ENCODE measurements around the gene PPP2R3B.

Gene PPP2R3B

DNA sequence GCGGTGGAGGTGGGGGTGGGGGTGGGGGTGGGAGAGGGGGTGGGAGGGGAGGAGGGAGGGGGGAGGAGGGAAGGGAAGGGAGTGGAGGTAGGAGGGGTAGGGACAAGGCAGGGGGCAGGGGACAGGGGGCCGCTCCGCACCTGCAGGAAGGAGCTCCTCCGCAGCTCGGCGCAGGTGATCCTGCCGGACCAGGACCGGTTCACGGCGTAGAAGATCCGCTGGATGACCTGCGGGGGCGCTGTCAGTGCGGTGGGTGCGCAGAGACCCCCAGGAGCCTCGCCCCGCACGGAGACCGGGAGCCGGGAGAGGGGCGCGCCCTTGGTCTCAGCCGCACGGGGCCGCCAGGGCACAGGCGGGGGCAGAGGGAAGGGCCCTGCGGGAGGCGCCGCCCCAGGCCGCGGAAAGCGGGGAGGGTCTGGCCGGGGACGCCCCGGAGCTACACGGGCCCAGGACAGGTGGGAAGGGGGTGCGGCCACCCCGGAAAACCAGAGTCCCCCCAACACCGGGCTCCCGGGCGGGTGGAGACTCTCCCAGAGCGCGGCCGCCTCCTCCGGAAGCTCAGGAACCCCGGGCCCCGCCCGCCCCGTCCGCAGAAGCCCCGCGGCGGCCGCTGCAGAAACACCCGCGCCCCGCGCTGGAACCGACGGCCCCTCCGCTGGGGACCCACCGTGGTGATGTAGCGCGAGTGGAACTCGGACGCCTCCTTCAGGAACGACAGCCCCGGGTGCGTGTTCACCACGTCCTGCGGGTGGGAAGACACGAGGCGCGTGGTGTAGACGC lies 40.5 kb downstream of the PPP2R3B start:
- DNase-seq (ENCODE audit: extremely low spot score), result no peak

DNA sequence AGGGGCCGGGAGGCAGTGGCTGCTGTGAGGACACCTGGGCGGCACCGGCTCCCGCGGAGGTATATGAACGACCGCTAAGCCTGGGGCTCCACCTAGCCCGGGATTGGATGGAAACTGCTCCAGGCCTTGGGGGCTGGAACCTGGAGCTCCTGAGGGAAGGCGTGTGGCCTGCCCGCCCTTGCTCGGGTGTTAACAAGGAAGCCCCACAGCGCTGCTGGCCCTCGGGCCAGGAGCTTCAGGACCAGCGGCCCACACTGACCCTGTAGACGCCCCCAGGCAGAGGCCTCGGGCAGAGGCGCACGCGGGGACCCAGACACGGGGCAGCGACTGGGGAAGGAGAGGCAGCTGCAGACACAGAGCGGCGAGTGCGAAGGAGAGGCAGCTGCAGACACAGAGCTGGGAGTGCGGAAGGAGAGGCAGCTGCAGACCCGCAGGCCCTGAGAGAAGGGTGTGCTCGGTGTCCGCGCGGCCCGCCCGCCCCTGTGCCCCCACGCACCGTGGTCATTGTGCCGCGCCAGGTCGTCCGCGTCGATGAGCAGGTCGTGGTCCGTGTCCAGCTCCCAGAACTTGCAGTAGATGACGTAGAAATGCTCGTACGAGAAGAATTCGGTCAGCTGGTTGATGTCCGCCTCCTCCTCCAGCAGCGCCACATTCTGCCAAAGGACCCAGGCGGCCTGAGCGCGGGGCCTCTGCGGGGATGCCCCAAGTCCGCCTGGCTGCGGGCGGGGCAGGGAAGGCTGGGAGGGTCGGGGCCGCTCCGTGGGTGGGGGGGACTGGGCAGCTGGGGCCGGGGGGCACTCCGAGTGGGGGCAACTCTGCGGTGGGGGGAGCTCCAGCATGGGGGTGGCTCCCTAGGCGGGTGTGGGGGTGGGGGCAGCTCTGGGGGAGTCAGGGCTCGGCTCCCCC lies 41.4 kb downstream of the PPP2R3B start:
- CTCF ChIA-PET, result no interaction called here
- POLR2A ChIA-PET, result no interaction called here
- TF ChIP-seq HDGF (IDR thresholded peaks at IDR 0.05; ENCODE audit: borderline replicate concordance) (no peak), BHLHE40 (IDR thresholded peaks at IDR 0.05; ENCODE audit: borderline replicate concordance) (no peak), L3MBTL2 (conservative IDR thresholded peaks at IDR 0.05) (no peak), ZNF384 (IDR thresholded peaks at IDR 0.05) (no peak), FOXA1 (IDR thresholded peaks at IDR 0.05) (no peak), SP1 (IDR thresholded peaks at IDR 0.05) (no peak), FOXK2 (IDR thresholded peaks at IDR 0.05) (no peak), LEF1 (IDR thresholded peaks at IDR 0.05; ENCODE audit: borderline replicate concordance) (no peak), TARDBP (IDR thresholded peaks at IDR 0.05) (no peak), SUZ12 (IDR thresholded peaks at IDR 0.05) (no peak), FOXM1 (IDR thresholded peaks at IDR 0.05; ENCODE audit: borderline replicate concordance) (no peak), ARNT (IDR thresholded peaks at IDR 0.05) (no peak), CTBP1 (IDR thresholded peaks at IDR 0.05; ENCODE audit: borderline replicate concordance) (no peak), ELF4 (IDR thresholded peaks at IDR 0.05) (no peak), NFRKB (IDR thresholded peaks at IDR 0.05) (no peak)
- TF ChIP-seq, protein P1, sequence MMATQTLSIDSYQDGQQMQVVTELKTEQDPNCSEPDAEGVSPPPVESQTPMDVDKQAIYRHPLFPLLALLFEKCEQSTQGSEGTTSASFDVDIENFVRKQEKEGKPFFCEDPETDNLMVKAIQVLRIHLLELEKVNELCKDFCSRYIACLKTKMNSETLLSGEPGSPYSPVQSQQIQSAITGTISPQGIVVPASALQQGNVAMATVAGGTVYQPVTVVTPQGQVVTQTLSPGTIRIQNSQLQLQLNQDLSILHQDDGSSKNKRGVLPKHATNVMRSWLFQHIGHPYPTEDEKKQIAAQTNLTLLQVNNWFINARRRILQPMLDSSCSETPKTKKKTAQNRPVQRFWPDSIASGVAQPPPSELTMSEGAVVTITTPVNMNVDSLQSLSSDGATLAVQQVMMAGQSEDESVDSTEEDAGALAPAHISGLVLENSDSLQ (IDR thresholded peaks at IDR 0.05), result no peak
- no peak for DNase-seq (ENCODE audit: extremely low spot score)

More for the DNA sequence above, 40.5 kb downstream of the PPP2R3B start:
- TF ChIP-seq ELF4 (IDR thresholded peaks at IDR 0.05) (no peak), ARNT (IDR thresholded peaks at IDR 0.05) (no peak), ZNF384 (IDR thresholded peaks at IDR 0.05) (no peak)
- ChIA-PET CTCF (no interaction called here), POLR2A (no interaction called here)

DNA sequence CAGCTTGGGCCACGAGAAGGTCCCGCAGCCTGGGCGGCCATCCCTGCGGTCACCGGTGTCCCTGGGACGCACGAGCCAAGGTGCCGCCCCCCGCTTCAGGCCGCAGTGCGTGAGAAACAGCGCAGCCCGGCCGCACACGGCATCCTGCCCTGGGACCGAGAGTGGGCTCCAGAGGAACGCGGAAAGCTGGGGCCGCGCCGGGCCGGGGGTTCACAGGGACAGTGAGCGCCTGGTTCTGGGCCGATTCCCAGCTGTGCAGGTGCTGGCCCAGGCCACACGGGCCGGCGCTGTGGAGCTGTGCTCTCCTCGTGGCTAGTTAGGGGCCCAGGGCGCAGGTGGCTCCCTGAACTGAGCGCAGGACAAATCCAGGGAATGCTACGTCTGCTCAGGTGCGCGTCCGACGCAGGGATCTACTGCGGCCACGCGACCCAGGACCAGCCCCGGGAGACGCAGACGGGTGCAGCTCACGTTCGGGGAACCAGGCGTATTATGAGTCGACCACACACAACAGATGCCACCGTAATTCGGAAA lies 42.3 kb downstream of the PPP2R3B start:
- DNase-seq (ENCODE audit: extremely low spot score), result no peak
- TF ChIP-seq SP1 (IDR thresholded peaks at IDR 0.05) (no peak), HDGF (IDR thresholded peaks at IDR 0.05; ENCODE audit: borderline replicate concordance) (no peak), NFRKB (IDR thresholded peaks at IDR 0.05) (no peak), SUZ12 (IDR thresholded peaks at IDR 0.05) (no peak), ELF4 (IDR thresholded peaks at IDR 0.05) (no peak), L3MBTL2 (conservative IDR thresholded peaks at IDR 0.05) (no peak)
- CTCF ChIA-PET, result no interaction called here
- POLR2A ChIA-PET, result no interaction called here

DNA sequence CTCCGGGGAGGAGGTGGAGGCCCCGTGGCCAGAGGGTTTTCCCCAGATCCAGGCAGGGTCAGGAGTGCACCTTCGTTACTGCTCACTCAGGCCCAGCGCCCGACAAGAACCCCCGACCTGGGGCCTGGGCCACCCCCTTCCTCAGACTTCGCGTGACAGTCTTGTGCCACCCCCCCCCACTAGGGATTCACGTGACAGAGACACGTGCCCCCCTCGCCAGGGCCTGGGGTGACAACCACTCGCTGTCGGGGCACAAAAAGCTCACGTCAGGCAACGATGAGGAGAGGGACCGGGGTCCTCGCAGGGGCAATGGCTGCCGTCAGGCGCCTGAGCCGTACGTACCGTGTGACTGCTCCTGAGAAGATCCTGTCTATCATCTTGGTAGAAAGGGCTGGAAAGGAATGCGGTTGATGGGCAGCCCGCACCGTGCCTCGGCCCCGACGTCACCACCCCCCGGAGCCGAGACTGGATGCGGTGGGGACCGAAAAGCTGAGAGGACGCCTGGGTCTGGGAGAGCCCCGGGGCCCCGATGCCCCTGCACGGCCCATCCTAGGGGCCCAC lies 45.1 kb downstream of the PPP2R3B start:
- POLR2A ChIA-PET, result no interaction called here
- TF ChIP-seq FOXA1 (IDR thresholded peaks at IDR 0.05) (no peak), FOXK2 (IDR thresholded peaks at IDR 0.05) (no peak), NFRKB (IDR thresholded peaks at IDR 0.05) (no peak), LEF1 (IDR thresholded peaks at IDR 0.05; ENCODE audit: borderline replicate concordance) (no peak)
- CTCF ChIA-PET, result no interaction called here
- no peak for DNase-seq (ENCODE audit: extremely low spot score)

DNA sequence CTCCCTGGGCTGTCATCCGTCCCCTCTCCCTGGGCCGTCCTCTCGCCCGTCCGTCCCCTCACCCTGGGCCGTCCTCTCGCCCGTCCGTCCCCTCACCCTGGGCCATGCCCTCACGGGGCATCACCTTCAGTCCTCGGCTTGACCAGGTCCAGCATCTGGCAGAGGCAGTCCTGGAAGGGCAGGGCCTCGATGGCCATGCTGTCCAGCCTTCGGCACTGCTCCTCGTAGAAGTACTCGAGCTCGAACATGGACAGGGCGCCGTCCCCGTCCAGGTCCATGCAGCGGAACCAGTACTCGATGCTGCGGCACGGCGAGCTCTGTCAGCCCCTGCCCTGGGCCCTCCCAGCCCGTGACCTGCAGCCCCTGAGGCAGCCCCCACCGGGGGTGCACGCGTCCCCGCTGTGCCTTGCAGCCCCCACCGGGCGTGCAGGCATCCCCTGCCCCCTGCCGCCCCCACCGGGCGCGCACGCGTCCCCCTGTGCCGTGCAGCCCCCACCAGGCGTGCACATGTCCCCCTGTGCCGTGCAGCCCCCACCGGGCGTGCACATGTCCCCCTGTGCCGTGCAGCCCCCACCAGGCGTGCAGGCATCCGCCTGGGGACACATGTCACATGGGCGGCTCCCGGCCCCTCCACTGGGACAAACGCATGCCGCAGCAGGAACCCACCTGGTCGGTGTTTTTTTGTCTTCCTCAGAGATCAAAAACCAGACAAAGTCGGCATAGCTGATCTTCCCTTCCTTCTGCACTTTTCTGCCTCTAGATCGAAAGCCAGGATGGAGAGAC lies 45.9 kb downstream of the PPP2R3B start:
- ChIA-PET POLR2A (no interaction called here), CTCF (no interaction called here)
- no peak for DNase-seq (ENCODE audit: extremely low spot score)
- no peak for TF ChIP-seq TARDBP (IDR thresholded peaks at IDR 0.05)
- no peak for TF ChIP-seq ARNT (IDR thresholded peaks at IDR 0.05)
- no peak for TF ChIP-seq SUZ12 (IDR thresholded peaks at IDR 0.05)
- no peak for TF ChIP-seq ELF4 (IDR thresholded peaks at IDR 0.05)
- TF ChIP-seq FOXA1 (IDR thresholded peaks at IDR 0.05), result no peak
- TF ChIP-seq L3MBTL2 (conservative IDR thresholded peaks at IDR 0.05), result no peak
- no peak for TF ChIP-seq BHLHE40 (IDR thresholded peaks at IDR 0.05; ENCODE audit: borderline replicate concordance)
- no peak for TF ChIP-seq LEF1 (IDR thresholded peaks at IDR 0.05; ENCODE audit: borderline replicate concordance)
- TF ChIP-seq HDGF (IDR thresholded peaks at IDR 0.05; ENCODE audit: borderline replicate concordance), result no peak
- TF ChIP-seq, protein P1 (IDR thresholded peaks at IDR 0.05), result no peak
- no peak for TF ChIP-seq SP1 (IDR thresholded peaks at IDR 0.05)

DNA sequence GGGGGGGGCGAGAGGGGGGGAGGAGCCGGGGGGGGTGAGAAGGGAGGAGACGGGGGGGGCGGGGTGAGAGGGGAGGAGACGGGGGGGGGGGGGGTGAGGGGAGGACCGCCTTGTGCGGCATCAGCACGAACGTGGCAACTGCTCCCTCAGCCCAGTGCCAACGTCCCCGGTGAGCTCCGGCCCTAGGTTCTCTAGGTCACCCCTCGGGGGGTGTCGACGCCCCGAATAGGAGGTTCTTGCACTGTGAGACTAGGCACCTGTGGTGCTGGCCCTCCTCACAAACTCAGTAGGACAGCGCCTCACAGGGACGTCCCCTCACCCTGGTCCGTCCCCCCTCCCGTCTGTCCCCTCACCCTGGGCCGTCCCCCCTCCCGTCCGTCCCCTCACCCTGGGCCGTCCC lies 46.6 kb downstream of the PPP2R3B start:
- ChIA-PET CTCF (no interaction called here), POLR2A (no interaction called here)
- TF ChIP-seq FOXA1 (IDR thresholded peaks at IDR 0.05), result no peak
- TF ChIP-seq SUZ12 (IDR thresholded peaks at IDR 0.05), result no peak
- TF ChIP-seq L3MBTL2 (conservative IDR thresholded peaks at IDR 0.05), result no peak
- no peak for TF ChIP-seq SP1 (IDR thresholded peaks at IDR 0.05)
- no peak for TF ChIP-seq ARNT (IDR thresholded peaks at IDR 0.05)
- TF ChIP-seq FOXK2 (IDR thresholded peaks at IDR 0.05), result no peak
- no peak for TF ChIP-seq BHLHE40 (IDR thresholded peaks at IDR 0.05; ENCODE audit: borderline replicate concordance)
- no peak for TF ChIP-seq LEF1 (IDR thresholded peaks at IDR 0.05; ENCODE audit: borderline replicate concordance)
- TF ChIP-seq ELF4 (IDR thresholded peaks at IDR 0.05), result no peak
- no peak for TF ChIP-seq TARDBP (IDR thresholded peaks at IDR 0.05)
- no peak for TF ChIP-seq FOXM1 (IDR thresholded peaks at IDR 0.05; ENCODE audit: borderline replicate concordance)
- TF ChIP-seq CTBP1 (IDR thresholded peaks at IDR 0.05; ENCODE audit: borderline replicate concordance), result no peak
- no peak for TF ChIP-seq NFRKB (IDR thresholded peaks at IDR 0.05)
- TF ChIP-seq, protein P1 (IDR thresholded peaks at IDR 0.05), result no peak
- no peak for DNase-seq (ENCODE audit: extremely low spot score)
